ENCODE results near the gene S100A2. TPM values are rescaled to one million over a fixed set of nuclear protein-coding genes. Genes with fewer than 3 reads are reported as not detected.
"Not testable (repeated sequence)": the region's sequence is repeated elsewhere in the genome, so short reads cannot be mapped to it uniquely, and the experiment has no call there.

S100A2 gene
- total and polyA plus RNA-seq, 5 donors from 2014 or later = not detected

- peaks cover 2% of the 10 kb centered on the region for H3K27me3 ChIP-seq (ENCODE audit: control insufficient read depth, insufficient read depth, low read length)
- ATAC-seq (ENCODE audit: low read depth in 2 of 2) (no peak), DNase-seq (no peak)
- H3K4me3 Mint-ChIP-seq = no peak overlapping the region
- no peaks in the 10 kb centered on the region for H3K36me3 Mint-ChIP-seq
- H3K36me3 ChIP-seq (ENCODE audit: control insufficient read depth, insufficient read depth, low read length) = no peaks in the 10 kb centered on the region
- H3K9me3 ChIP-seq (ENCODE audit: control insufficient read depth in 2 of 2, low read length in 2 of 2) = no peaks in the 10 kb centered on the region
- H3K4me1 ChIP-seq (ENCODE audit: control insufficient read depth, insufficient read depth, low read length, poor library complexity, severe bottlenecking) = no peaks in the 10 kb centered on the region
- H3K9me3 Mint-ChIP-seq = no peaks in the 10 kb centered on the region
- H3K4me3 ChIP-seq (ENCODE audit: low read depth, low read length) = no peak overlapping the region
- no peak overlapping the region for H3K27ac Mint-ChIP-seq
- peaks cover 31% of the 10 kb centered on the region for H3K27me3 Mint-ChIP-seq
- H3K27ac ChIP-seq (ENCODE audit: insufficient read depth, low read length, poor library complexity, severe bottlenecking) = no peak overlapping the region
- H3K4me1 Mint-ChIP-seq = no peaks in the 10 kb centered on the region
Observed at GRCh38 chr1:153586347-153586746, 20.7 kb upstream of the S100A2 start.

GRCh38 chr1:153585006-153585405 is 19.4 kb upstream of the S100A2 start:
- Histone ChIP-seq H3K27ac (ENCODE audit: insufficient read depth, low read length, poor library complexity, severe bottlenecking) (no peak overlapping the region), H3K9me3 (ENCODE audit: control insufficient read depth in 2 of 2, low read length in 2 of 2) (no peaks in the 10 kb centered on the region), H3K4me1 (ENCODE audit: control insufficient read depth, insufficient read depth, low read length, poor library complexity, severe bottlenecking) (no peaks in the 10 kb centered on the region), H3K4me3 (ENCODE audit: low read depth, low read length) (no peak overlapping the region), H3K36me3 (ENCODE audit: control insufficient read depth, insufficient read depth, low read length) (no peaks in the 10 kb centered on the region), H3K27me3 (ENCODE audit: control insufficient read depth, insufficient read depth, low read length) (peaks cover 2% of the 10 kb centered on the region)
- H3K36me3 Mint-ChIP-seq = no peaks in the 10 kb centered on the region
- no peak overlapping the region for H3K27ac Mint-ChIP-seq
- no peak overlapping the region for H3K4me3 Mint-ChIP-seq
- no peak for DNase-seq
- no peaks in the 10 kb centered on the region for H3K9me3 Mint-ChIP-seq
- no peak for ATAC-seq (ENCODE audit: low read depth in 2 of 2)
- H3K4me1 Mint-ChIP-seq = no peaks in the 10 kb centered on the region
- H3K27me3 Mint-ChIP-seq = peaks cover 34% of the 10 kb centered on the region

GRCh38 chr1:153583976-153584375 is 18.3 kb upstream of the S100A2 start:
- no peaks in the 10 kb centered on the region for H3K9me3 Mint-ChIP-seq
- Histone ChIP-seq H3K4me1 (ENCODE audit: control insufficient read depth, insufficient read depth, low read length, poor library complexity, severe bottlenecking) (no peaks in the 10 kb centered on the region), H3K27ac (ENCODE audit: insufficient read depth, low read length, poor library complexity, severe bottlenecking) (no peak overlapping the region), H3K9me3 (ENCODE audit: control insufficient read depth in 2 of 2, low read length in 2 of 2) (no peaks in the 10 kb centered on the region), H3K36me3 (ENCODE audit: control insufficient read depth, insufficient read depth, low read length) (no peaks in the 10 kb centered on the region), H3K4me3 (ENCODE audit: low read depth, low read length) (no peak overlapping the region), H3K27me3 (ENCODE audit: control insufficient read depth, insufficient read depth, low read length) (peaks cover 2% of the 10 kb centered on the region)
- H3K36me3 Mint-ChIP-seq = no peaks in the 10 kb centered on the region
- H3K27ac Mint-ChIP-seq = no peak overlapping the region
- no peak overlapping the region for H3K4me3 Mint-ChIP-seq
- DNase-seq = no peak
- H3K27me3 Mint-ChIP-seq = peaks cover 43% of the 10 kb centered on the region
- no peak for ATAC-seq (ENCODE audit: low read depth in 2 of 2)
- H3K4me1 Mint-ChIP-seq = no peaks in the 10 kb centered on the region

- H3K4me1 Mint-ChIP-seq; H3K36me3 Mint-ChIP-seq; H3K27me3 ChIP-seq (ENCODE audit: control insufficient read depth, insufficient read depth, low read length); DNase-seq; H3K4me3 Mint-ChIP-seq; H3K36me3 ChIP-seq (ENCODE audit: control insufficient read depth, insufficient read depth, low read length); H3K27ac ChIP-seq (ENCODE audit: insufficient read depth, low read length, poor library complexity, severe bottlenecking); H3K4me3 ChIP-seq (ENCODE audit: low read depth, low read length); H3K9me3 ChIP-seq (ENCODE audit: control insufficient read depth in 2 of 2, low read length in 2 of 2); H3K27ac Mint-ChIP-seq; H3K4me1 ChIP-seq (ENCODE audit: control insufficient read depth, insufficient read depth, low read length, poor library complexity, severe bottlenecking); ATAC-seq (ENCODE audit: low read depth in 2 of 2); H3K9me3 Mint-ChIP-seq: not testable (repeated sequence)
- peaks cover 40% of the 10 kb centered on the region for H3K27me3 Mint-ChIP-seq
Observed at GRCh38 chr1:153583514-153583913, 17.9 kb upstream of the S100A2 start.

GRCh38 chr1:153582836-153583235 is 17.2 kb upstream of the S100A2 start:
- not testable (repeated sequence) for H3K4me3 ChIP-seq (ENCODE audit: low read depth, low read length); H3K4me1 ChIP-seq (ENCODE audit: control insufficient read depth, insufficient read depth, low read length, poor library complexity, severe bottlenecking); H3K9me3 ChIP-seq (ENCODE audit: control insufficient read depth in 2 of 2, low read length in 2 of 2); ATAC-seq (ENCODE audit: low read depth in 2 of 2); H3K27ac ChIP-seq (ENCODE audit: insufficient read depth, low read length, poor library complexity, severe bottlenecking); H3K36me3 ChIP-seq (ENCODE audit: control insufficient read depth, insufficient read depth, low read length); H3K4me3 Mint-ChIP-seq; H3K27ac Mint-ChIP-seq; H3K9me3 Mint-ChIP-seq; DNase-seq; H3K4me1 Mint-ChIP-seq; H3K27me3 ChIP-seq (ENCODE audit: control insufficient read depth, insufficient read depth, low read length); H3K36me3 Mint-ChIP-seq
- H3K27me3 Mint-ChIP-seq = peaks cover 38% of the 10 kb centered on the region

- Mint-ChIP-seq H3K27me3 (peaks cover 33% of the 10 kb centered on the region), H3K4me1 (no peaks in the 10 kb centered on the region), H3K36me3 (no peaks in the 10 kb centered on the region), H3K27ac (no peak overlapping the region), H3K4me3 (no peak overlapping the region), H3K9me3 (no peaks in the 10 kb centered on the region)
- no peak for DNase-seq
- Histone ChIP-seq H3K4me3 (ENCODE audit: low read depth, low read length) (no peak overlapping the region), H3K27me3 (ENCODE audit: control insufficient read depth, insufficient read depth, low read length) (peaks cover 14% of the 10 kb centered on the region), H3K4me1 (ENCODE audit: control insufficient read depth, insufficient read depth, low read length, poor library complexity, severe bottlenecking) (no peaks in the 10 kb centered on the region), H3K9me3 (ENCODE audit: control insufficient read depth in 2 of 2, low read length in 2 of 2) (no peaks in the 10 kb centered on the region), H3K27ac (ENCODE audit: insufficient read depth, low read length, poor library complexity, severe bottlenecking) (no peak overlapping the region), H3K36me3 (ENCODE audit: control insufficient read depth, insufficient read depth, low read length) (no peaks in the 10 kb centered on the region)
- ATAC-seq (ENCODE audit: low read depth in 2 of 2) = no peak
Observed at GRCh38 chr1:153578936-153579335, 13.3 kb upstream of the S100A2 start.

GRCh38 chr1:153578490-153578889 is 12.8 kb upstream of the S100A2 start:
- Mint-ChIP-seq H3K36me3 (no peaks in the 10 kb centered on the region), H3K9me3 (no peaks in the 10 kb centered on the region), H3K27me3 (peaks cover 33% of the 10 kb centered on the region), H3K4me1 (no peaks in the 10 kb centered on the region), H3K4me3 (no peak overlapping the region), H3K27ac (peak overlapping the region in 1 of 3 donors; percentile 39)
- no peaks in the 10 kb centered on the region for H3K9me3 ChIP-seq (ENCODE audit: control insufficient read depth in 2 of 2, low read length in 2 of 2)
- H3K36me3 ChIP-seq (ENCODE audit: control insufficient read depth, insufficient read depth, low read length) = no peaks in the 10 kb centered on the region
- DNase-seq (no peak), ATAC-seq (ENCODE audit: low read depth in 2 of 2) (no peak)
- no peak overlapping the region for H3K4me3 ChIP-seq (ENCODE audit: low read depth, low read length)
- H3K27ac ChIP-seq (ENCODE audit: insufficient read depth, low read length, poor library complexity, severe bottlenecking) = no peak overlapping the region
- peaks cover 14% of the 10 kb centered on the region for H3K27me3 ChIP-seq (ENCODE audit: control insufficient read depth, insufficient read depth, low read length)
- H3K4me1 ChIP-seq (ENCODE audit: control insufficient read depth, insufficient read depth, low read length, poor library complexity, severe bottlenecking) = no peaks in the 10 kb centered on the region

- no peak overlapping the region for H3K4me3 ChIP-seq (ENCODE audit: low read depth, low read length)
- Mint-ChIP-seq H3K4me1 (peaks cover 0 to 6% (median 1%) of the 10 kb centered on the region in 4 donors), H3K27me3 (peaks cover 35% of the 10 kb centered on the region), H3K4me3 (no peak overlapping the region), H3K27ac (peak overlapping the region in 1 of 3 donors; percentile 37), H3K9me3 (no peaks in the 10 kb centered on the region), H3K36me3 (no peaks in the 10 kb centered on the region)
- H3K4me1 ChIP-seq (ENCODE audit: control insufficient read depth, insufficient read depth, low read length, poor library complexity, severe bottlenecking) = no peaks in the 10 kb centered on the region
- no peaks in the 10 kb centered on the region for H3K36me3 ChIP-seq (ENCODE audit: control insufficient read depth, insufficient read depth, low read length)
- H3K9me3 ChIP-seq (ENCODE audit: control insufficient read depth in 2 of 2, low read length in 2 of 2) = no peaks in the 10 kb centered on the region
- H3K27ac ChIP-seq (ENCODE audit: insufficient read depth, low read length, poor library complexity, severe bottlenecking) = no peak overlapping the region
- ATAC-seq (ENCODE audit: low read depth in 2 of 2) (no peak), DNase-seq (no peak)
- peaks cover 14% of the 10 kb centered on the region for H3K27me3 ChIP-seq (ENCODE audit: control insufficient read depth, insufficient read depth, low read length)
Observed at GRCh38 chr1:153577624-153578051, 12.0 kb upstream of the S100A2 start.
